ENCODE results near the gene PDXK. TPM values are rescaled to one million over a fixed set of nuclear protein-coding genes. Genes with fewer than 3 reads are reported as not detected.

The PDXK gene
- total RNA-seq, 1 donor = 69.4 TPM

DNA sequence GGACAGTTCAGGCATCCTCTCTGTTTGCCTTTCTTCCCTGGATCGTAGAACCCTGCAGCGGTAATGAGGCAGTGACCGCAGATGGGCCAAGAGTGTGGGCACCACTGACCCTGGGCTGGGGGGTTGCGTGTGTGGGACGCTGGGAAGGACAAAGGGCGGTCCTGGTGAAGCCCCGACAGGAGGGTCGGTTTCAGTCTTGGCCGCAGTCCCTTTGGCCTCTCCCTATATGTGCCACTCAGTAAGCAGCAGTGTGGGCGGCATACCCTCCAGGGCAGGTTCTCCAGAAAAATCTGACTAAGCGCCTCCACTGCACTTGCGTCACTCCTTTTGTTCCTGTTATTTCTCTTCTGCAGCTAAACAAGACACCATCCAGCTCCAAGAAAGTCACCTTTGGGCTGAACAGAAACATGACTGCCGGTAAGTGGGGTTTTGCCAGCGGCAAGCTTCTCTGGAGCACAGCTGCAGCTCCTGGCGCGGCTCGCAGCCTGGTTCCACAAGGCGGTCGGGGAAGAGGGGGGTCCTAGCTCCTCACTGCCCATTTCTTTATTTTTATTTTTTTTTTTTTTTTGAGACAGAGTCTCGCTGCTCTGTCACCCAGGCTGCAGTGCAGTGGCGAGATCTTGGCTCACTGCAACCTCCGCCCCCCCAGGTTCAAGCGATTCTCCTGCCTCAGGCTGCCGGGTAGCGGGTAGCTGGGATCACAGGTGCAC, 27.7 kb upstream of the PDXK start:
- DNase-seq (ENCODE audit: low read depth) = no peak
- H3K4me3 ChIP-seq (ENCODE audit: low read depth, low read length) = no peak overlapping the region
- TF ChIP-seq, protein P1, sequence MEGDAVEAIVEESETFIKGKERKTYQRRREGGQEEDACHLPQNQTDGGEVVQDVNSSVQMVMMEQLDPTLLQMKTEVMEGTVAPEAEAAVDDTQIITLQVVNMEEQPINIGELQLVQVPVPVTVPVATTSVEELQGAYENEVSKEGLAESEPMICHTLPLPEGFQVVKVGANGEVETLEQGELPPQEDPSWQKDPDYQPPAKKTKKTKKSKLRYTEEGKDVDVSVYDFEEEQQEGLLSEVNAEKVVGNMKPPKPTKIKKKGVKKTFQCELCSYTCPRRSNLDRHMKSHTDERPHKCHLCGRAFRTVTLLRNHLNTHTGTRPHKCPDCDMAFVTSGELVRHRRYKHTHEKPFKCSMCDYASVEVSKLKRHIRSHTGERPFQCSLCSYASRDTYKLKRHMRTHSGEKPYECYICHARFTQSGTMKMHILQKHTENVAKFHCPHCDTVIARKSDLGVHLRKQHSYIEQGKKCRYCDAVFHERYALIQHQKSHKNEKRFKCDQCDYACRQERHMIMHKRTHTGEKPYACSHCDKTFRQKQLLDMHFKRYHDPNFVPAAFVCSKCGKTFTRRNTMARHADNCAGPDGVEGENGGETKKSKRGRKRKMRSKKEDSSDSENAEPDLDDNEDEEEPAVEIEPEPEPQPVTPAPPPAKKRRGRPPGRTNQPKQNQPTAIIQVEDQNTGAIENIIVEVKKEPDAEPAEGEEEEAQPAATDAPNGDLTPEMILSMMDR (IDR thresholded peaks at IDR 0.05; ENCODE audit: insufficient read depth, low read length) = no peak

DNA sequence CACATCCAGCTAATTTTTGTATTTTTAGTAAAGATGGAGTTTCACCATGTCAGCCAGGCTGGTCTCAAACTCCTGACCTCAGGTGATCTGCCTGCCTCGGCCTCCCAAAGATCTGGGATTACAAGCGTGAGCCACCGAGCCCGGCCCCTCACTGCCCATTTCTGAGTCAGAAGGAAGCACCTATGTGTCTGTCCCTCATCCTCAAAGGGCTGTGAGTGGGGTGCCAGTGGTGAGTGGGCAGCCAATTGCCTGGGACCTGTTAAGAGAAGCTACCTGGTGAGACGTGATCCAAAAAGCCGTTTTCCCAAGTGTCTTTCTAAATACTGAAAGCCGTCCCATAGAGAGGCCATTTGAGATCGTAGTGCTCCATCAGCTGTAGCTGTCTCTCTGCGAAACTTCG, 27.1 kb upstream of the PDXK start:
- no peak overlapping the region for H3K4me3 ChIP-seq (ENCODE audit: low read depth, low read length)
- TF ChIP-seq, protein P1 (IDR thresholded peaks at IDR 0.05; ENCODE audit: insufficient read depth, low read length) = no peak
- DNase-seq (ENCODE audit: low read depth) = no peak

DNA sequence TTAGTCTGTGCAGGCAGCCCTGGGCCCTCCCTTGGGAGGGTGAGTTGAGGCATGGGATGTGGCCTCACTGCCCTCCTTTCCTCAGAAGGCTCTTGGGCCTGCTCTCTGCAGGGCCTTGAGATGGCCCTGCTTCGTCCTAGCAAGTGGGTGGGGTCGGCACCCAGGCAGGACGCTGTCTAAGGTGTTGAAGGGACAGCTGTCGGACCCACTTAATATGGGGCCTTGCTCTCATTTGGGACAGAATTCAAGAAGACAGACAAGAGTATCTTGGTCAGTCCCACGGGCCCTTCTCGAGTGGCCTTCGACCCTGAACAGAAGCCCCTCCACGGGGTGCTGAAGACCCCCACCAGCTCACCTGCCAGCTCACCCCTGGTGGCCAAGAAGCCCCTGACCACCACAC, 26.0 kb upstream of the PDXK start:
- TF ChIP-seq, protein P1 (IDR thresholded peaks at IDR 0.05; ENCODE audit: insufficient read depth, low read length) = no peak
- no peak for DNase-seq (ENCODE audit: low read depth)
- H3K4me3 ChIP-seq (ENCODE audit: low read depth, low read length) = no peak overlapping the region

DNA sequence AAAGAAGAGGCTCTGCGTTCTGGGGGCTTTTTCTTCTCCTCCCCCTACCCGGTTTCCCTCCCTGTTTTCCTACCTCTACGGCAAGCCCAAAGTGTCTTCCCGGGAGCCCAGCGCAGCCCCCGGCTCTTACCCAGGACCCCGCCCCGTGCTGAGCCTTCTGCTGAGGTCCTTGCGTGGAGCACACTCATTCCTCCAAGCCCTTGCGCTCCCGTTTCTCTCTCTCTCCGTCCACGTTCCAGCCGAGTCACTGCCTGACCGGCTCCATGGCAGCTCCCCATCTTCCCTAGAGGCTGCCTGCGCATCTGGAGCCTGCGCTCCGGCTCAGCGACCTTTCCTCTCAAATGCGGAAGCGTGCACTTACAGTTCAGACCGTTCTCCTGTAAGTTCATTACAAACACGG, 24.9 kb upstream of the PDXK start:
- TF ChIP-seq, protein P1 (IDR thresholded peaks at IDR 0.05; ENCODE audit: insufficient read depth, low read length) = no peak
- no peak overlapping the region for H3K4me3 ChIP-seq (ENCODE audit: low read depth, low read length)
- DNase-seq (ENCODE audit: low read depth) = no peak

DNA sequence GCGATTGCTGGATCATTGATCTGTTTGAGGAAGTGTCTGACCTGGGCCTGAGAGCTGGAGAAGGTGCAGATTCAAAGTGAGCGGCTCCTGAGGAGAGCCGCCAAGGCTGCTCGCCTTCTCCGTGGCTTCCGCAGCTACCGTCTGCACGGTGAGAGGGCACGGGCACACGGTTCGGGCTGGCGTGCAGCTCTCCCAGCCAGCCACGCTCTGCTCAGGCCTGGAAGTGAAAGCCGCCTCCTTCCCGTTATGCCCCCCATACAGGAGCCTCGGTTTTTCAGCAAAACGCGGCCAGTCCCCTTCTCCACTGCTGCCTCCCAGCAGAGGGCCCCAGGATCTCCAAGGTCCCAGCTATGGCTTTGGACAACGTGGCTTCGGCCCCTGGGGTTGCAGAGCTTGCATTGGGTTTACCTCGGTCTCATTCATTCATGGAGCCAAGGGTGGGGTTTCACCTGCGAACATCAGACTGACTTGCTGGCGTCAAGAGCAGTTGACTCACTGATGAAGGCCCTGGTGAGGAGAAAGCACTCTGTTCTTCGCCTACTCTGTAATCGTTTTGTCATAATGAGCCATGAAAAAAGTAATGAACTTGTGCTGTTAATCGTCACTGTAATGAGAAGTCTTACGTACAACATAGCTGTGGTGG, 24.4 kb upstream of the PDXK start:
- TF ChIP-seq, protein P1 (IDR thresholded peaks at IDR 0.05; ENCODE audit: insufficient read depth, low read length) = no peak
- no peak for DNase-seq (ENCODE audit: low read depth)
- H3K4me3 ChIP-seq (ENCODE audit: low read depth, low read length) = no peak overlapping the region

DNA sequence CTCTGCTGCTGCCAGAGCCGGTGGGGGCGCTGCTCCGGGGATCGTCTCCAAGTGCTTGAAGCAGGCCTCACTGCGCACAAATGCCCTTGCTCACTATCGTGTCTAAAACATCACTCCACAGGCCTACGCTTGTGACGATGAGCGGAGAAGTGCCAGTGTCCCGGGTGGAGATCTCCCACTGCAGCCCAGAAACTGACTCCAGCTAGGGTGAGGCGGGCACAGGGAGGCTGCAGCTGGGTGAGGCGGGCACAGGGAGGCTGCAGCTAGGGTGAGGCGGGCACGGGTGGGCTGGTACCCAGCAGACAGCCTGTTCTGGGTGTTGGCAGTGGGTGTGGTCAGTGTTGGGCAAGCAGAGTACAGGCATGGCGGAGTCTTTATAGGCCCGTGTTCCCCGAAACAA, 22.7 kb upstream of the PDXK start:
- H3K4me3 ChIP-seq (ENCODE audit: low read depth, low read length) = no peak overlapping the region
- TF ChIP-seq, protein P1 (IDR thresholded peaks at IDR 0.05; ENCODE audit: insufficient read depth, low read length) = no peak
- DNase-seq (ENCODE audit: low read depth) = no peak
